ENCODE results near the gene NOXO1. TPM values are rescaled to one million over a fixed set of nuclear protein-coding genes. Genes with fewer than 3 reads are reported as not detected.
A peak's percentile ranks its signal among the peaks of the same experiment; 100 is the strongest.

NOXO1 gene
- total and polyA plus RNA-seq, 9 of the 15 experiments (the other 6 are each of a cell fraction or from before 2014, with no cell fraction given), result not detected

DNA sequence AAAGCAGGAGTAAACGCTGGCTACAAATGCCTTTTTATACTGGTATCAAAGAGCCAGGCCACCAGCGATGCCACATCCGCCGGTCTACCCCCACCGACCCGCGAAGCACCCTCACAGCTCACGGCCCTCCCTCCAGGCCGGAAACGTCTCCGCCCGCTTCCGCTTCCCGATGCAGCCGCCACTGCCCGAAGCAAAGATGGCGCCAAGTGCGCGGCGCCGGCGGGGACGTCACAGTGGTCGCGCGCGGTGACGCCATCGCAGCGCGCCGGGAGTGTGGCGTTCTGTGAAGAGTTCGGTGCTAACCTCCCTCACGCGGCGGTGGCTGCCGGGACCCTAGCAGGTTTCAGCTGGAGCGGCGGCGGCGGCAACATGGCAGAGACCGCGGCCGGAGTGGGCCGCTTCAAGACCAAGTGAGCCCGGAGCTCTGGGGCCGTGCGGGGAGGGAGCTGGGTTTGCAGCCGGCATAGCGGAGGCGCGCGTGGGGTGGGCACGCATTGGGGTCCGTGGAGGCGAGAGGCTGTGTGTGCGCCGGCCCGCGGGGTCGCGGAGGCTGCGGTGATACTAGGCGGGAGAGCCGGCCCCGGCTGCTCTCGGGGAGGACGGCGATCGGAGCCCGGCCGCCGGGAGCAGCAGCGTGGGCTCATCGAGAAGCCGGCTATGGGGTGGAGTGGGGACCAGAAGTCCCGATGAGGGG, 9.3 kb downstream of the NOXO1 start, which contains the start of gene TBL3 (continued):
- TF ChIP-seq, protein P1, sequence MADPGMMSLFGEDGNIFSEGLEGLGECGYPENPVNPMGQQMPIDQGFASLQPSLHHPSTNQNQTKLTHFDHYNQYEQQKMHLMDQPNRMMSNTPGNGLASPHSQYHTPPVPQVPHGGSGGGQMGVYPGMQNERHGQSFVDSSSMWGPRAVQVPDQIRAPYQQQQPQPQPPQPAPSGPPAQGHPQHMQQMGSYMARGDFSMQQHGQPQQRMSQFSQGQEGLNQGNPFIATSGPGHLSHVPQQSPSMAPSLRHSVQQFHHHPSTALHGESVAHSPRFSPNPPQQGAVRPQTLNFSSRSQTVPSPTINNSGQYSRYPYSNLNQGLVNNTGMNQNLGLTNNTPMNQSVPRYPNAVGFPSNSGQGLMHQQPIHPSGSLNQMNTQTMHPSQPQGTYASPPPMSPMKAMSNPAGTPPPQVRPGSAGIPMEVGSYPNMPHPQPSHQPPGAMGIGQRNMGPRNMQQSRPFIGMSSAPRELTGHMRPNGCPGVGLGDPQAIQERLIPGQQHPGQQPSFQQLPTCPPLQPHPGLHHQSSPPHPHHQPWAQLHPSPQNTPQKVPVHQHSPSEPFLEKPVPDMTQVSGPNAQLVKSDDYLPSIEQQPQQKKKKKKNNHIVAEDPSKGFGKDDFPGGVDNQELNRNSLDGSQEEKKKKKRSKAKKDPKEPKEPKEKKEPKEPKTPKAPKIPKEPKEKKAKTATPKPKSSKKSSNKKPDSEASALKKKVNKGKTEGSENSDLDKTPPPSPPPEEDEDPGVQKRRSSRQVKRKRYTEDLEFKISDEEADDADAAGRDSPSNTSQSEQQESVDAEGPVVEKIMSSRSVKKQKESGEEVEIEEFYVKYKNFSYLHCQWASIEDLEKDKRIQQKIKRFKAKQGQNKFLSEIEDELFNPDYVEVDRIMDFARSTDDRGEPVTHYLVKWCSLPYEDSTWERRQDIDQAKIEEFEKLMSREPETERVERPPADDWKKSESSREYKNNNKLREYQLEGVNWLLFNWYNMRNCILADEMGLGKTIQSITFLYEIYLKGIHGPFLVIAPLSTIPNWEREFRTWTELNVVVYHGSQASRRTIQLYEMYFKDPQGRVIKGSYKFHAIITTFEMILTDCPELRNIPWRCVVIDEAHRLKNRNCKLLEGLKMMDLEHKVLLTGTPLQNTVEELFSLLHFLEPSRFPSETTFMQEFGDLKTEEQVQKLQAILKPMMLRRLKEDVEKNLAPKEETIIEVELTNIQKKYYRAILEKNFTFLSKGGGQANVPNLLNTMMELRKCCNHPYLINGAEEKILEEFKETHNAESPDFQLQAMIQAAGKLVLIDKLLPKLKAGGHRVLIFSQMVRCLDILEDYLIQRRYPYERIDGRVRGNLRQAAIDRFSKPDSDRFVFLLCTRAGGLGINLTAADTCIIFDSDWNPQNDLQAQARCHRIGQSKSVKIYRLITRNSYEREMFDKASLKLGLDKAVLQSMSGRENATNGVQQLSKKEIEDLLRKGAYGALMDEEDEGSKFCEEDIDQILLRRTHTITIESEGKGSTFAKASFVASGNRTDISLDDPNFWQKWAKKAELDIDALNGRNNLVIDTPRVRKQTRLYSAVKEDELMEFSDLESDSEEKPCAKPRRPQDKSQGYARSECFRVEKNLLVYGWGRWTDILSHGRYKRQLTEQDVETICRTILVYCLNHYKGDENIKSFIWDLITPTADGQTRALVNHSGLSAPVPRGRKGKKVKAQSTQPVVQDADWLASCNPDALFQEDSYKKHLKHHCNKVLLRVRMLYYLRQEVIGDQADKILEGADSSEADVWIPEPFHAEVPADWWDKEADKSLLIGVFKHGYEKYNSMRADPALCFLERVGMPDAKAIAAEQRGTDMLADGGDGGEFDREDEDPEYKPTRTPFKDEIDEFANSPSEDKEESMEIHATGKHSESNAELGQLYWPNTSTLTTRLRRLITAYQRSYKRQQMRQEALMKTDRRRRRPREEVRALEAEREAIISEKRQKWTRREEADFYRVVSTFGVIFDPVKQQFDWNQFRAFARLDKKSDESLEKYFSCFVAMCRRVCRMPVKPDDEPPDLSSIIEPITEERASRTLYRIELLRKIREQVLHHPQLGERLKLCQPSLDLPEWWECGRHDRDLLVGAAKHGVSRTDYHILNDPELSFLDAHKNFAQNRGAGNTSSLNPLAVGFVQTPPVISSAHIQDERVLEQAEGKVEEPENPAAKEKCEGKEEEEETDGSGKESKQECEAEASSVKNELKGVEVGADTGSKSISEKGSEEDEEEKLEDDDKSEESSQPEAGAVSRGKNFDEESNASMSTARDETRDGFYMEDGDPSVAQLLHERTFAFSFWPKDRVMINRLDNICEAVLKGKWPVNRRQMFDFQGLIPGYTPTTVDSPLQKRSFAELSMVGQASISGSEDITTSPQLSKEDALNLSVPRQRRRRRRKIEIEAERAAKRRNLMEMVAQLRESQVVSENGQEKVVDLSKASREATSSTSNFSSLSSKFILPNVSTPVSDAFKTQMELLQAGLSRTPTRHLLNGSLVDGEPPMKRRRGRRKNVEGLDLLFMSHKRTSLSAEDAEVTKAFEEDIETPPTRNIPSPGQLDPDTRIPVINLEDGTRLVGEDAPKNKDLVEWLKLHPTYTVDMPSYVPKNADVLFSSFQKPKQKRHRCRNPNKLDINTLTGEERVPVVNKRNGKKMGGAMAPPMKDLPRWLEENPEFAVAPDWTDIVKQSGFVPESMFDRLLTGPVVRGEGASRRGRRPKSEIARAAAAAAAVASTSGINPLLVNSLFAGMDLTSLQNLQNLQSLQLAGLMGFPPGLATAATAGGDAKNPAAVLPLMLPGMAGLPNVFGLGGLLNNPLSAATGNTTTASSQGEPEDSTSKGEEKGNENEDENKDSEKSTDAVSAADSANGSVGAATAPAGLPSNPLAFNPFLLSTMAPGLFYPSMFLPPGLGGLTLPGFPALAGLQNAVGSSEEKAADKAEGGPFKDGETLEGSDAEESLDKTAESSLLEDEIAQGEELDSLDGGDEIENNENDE (IDR thresholded peaks at IDR 0.05; ENCODE audit: low read depth, low read length), result no peak
- TF ChIP-seq ZNF699 (CRISPR knock-in tag; IDR thresholded peaks at IDR 0.05; ENCODE audit: insufficient replicate concordance) (no peak), TSC22D4 (tag; IDR thresholded peaks at IDR 0.05) (no peak), MTA3 (IDR thresholded peaks at IDR 0.05; ENCODE audit: borderline replicate concordance) (no peak; the same call in 1 of the 2 replicates), PML (IDR thresholded peaks at IDR 0.05; ENCODE audit: low read length) (peak; percentile 72), MCM7 (IDR thresholded peaks at IDR 0.05) (no peak), ATF1 (CRISPR knock-in tag; IDR thresholded peaks at IDR 0.05) (peak; percentile 100), ATF1 (tag; IDR thresholded peaks at IDR 0.05) (peak; percentile 100), KDM4B (IDR thresholded peaks at IDR 0.05; ENCODE audit: borderline replicate concordance in 2 of 2, low read depth in 1 of 2) (peak in 1 of 2 experiments; percentile 94; a peak in 2 of 4 replicates), ZNF24 (IDR thresholded peaks at IDR 0.05) (no peak), BRD9 (IDR thresholded peaks at IDR 0.05; ENCODE audit: low read depth, partially characterized antibody) (no peak), ZNF444 (CRISPR knock-in tag; IDR thresholded peaks at IDR 0.05) (no peak)
- TF ChIP-seq, protein P2, sequence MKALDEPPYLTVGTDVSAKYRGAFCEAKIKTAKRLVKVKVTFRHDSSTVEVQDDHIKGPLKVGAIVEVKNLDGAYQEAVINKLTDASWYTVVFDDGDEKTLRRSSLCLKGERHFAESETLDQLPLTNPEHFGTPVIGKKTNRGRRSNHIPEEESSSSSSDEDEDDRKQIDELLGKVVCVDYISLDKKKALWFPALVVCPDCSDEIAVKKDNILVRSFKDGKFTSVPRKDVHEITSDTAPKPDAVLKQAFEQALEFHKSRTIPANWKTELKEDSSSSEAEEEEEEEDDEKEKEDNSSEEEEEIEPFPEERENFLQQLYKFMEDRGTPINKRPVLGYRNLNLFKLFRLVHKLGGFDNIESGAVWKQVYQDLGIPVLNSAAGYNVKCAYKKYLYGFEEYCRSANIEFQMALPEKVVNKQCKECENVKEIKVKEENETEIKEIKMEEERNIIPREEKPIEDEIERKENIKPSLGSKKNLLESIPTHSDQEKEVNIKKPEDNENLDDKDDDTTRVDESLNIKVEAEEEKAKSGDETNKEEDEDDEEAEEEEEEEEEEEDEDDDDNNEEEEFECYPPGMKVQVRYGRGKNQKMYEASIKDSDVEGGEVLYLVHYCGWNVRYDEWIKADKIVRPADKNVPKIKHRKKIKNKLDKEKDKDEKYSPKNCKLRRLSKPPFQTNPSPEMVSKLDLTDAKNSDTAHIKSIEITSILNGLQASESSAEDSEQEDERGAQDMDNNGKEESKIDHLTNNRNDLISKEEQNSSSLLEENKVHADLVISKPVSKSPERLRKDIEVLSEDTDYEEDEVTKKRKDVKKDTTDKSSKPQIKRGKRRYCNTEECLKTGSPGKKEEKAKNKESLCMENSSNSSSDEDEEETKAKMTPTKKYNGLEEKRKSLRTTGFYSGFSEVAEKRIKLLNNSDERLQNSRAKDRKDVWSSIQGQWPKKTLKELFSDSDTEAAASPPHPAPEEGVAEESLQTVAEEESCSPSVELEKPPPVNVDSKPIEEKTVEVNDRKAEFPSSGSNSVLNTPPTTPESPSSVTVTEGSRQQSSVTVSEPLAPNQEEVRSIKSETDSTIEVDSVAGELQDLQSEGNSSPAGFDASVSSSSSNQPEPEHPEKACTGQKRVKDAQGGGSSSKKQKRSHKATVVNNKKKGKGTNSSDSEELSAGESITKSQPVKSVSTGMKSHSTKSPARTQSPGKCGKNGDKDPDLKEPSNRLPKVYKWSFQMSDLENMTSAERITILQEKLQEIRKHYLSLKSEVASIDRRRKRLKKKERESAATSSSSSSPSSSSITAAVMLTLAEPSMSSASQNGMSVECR (CRISPR knock-in tag; IDR thresholded peaks at IDR 0.05), result peak; percentile 99

Data from K562 (cell line).